Gastroesophageal sphincter (tissue), 4 donors: Measurements from ENCODE around the gene SLC7A14. TPM values are rescaled to one million over a fixed set of nuclear protein-coding genes. Genes with fewer than 3 reads are reported as not detected.

Source experiments
- ATAC-seq: fragments of 150-250 bp; one replicate; pipeline ENCODE4 v1.9.1; 2016; ENCODE audit warnings: mild to moderate bottlenecking, moderate library complexity
- H3K27ac ChIP-seq, 4 donors: fragments of 200-600 bp; sonication (generic) in 3 of 4; 1 replicate in 3 of 4; 2 replicates in 1 of 4; pipeline ENCODE4 v1.5.1; 2016 to 2019
- H3K27me3 ChIP-seq: fragments of 200-600 bp; sonication (generic); one replicate; pipeline ENCODE4 v1.5.1; 2019
- H3K36me3 ChIP-seq, 2 donors: fragments of 200-600 bp; sonication (generic); one replicate each; pipeline ENCODE4 v1.5.1; 2019; ENCODE audit warnings: control low read depth in 1 of 2
- H3K4me1 ChIP-seq, 3 donors: fragments of 200-600 bp; sonication (generic); 1 replicate in 2 of 3; 2 replicates in 1 of 3; pipeline ENCODE4 v1.5.1; 2016 to 2019; ENCODE audit warnings: control low read depth in 2 of 3
- H3K4me3 ChIP-seq, 2 donors: fragments of 200-600 bp; sonication (generic); one replicate each; pipeline ENCODE4 v1.5.1; 2019; ENCODE audit warnings: mild to moderate bottlenecking in 1 of 2, moderate library complexity in 1 of 2
- H3K9me3 ChIP-seq, 3 donors: fragments of 200-600 bp; sonication (generic); one replicate each; pipeline ENCODE4 v1.5.1; 2017 to 2019; ENCODE audit warnings: control low read depth in 2 of 3
- CTCF ChIP-seq, 4 experiments: fragments of 200-600 bp in 2 of 4; fragments of 450-650 bp in 2 of 4; sonication (generic) in 1 of 4; IDR thresholded peaks; one replicate each; pipeline ENCODE4 v1.5.1; 2017 to 2019; ENCODE audit warnings: antibody characterized with exemption in 4 of 4, mild to moderate bottlenecking in 2 of 4, moderate library complexity in 2 of 4
- EP300 ChIP-seq: sonication (generic); formaldehyde crosslinking; IDR thresholded peaks from one replicate; pipeline ENCODE4 v1.6.1; 2017; ENCODE audit warnings: antibody characterized with exemption, mild to moderate bottlenecking
- POLR2A ChIP-seq, 2 donors: fragments of 450-650 bp; IDR thresholded peaks; one replicate each; pipeline ENCODE4 v1.6.1; 2017; ENCODE audit warnings: antibody characterized with exemption in 2 of 2, mild to moderate bottlenecking in 2 of 2, moderate library complexity in 1 of 2
- POLR2AphosphoS5 ChIP-seq: sonication (generic); formaldehyde crosslinking; IDR thresholded peaks from one replicate; pipeline ENCODE4 v1.6.1; 2017; ENCODE audit warnings: antibody characterized with exemption
- WGBS, 2 donors: methylation state at CpG; one replicate each; pipeline ENCODE4 v1.1.5; 2018; ENCODE audit warnings: low coverage in 1 of 2; 5-methylcytosine and 5-hydroxymethylcytosine counted together
- total RNA-seq, 4 donors: library from RNA; depleted of rRNA; stranded (reverse); fragments of >200 nt; gene quantifications; one replicate each; pipeline ENCODE4 v1.1.0, GENCODE V29; 2016

SLC7A14 gene
- total RNA-seq, 4 donors from 2014 or later: under 0.01 to 0.99 (median 0.43) TPM

GRCh38 chr3:170463011-170463410 lies 122.9 kb downstream of the SLC7A14 start:
- no peak overlapping the region for H3K27ac ChIP-seq
- TF ChIP-seq EP300 (no peak), CTCF (IDR thresholded peaks at IDR 0.05) (no peak), POLR2A (IDR thresholded peaks at IDR 0.05) (no peak), POLR2AphosphoS5 (no peak)
- peaks cover 9% of the 10 kb centered on the region for H3K27me3 ChIP-seq
- H3K36me3 ChIP-seq: no peaks in the 10 kb centered on the region
- no peaks in the 10 kb centered on the region for H3K9me3 ChIP-seq
- ATAC-seq: no peak
- no peaks in the 10 kb centered on the region for H3K4me1 ChIP-seq
- no peak overlapping the region for H3K4me3 ChIP-seq
- 64 to 69% methylated on average over 4 of the region's 4 CpGs for WGBS, 2 donors

- H3K4me1 ChIP-seq: no peaks in the 10 kb centered on the region
- no peak for TF ChIP-seq POLR2A (IDR thresholded peaks at IDR 0.05)
- no peak for TF ChIP-seq CTCF (IDR thresholded peaks at IDR 0.05)
- TF ChIP-seq POLR2AphosphoS5: no peak
- no peak for TF ChIP-seq EP300
- peaks cover 6% of the 10 kb centered on the region for H3K27me3 ChIP-seq
- 18 to 50% methylated on average over 1 to 2 of the region's 4 CpGs for WGBS, 2 donors
- H3K9me3 ChIP-seq: no peaks in the 10 kb centered on the region
- H3K4me3 ChIP-seq: no peak overlapping the region
- H3K36me3 ChIP-seq: no peaks in the 10 kb centered on the region
- no peak for ATAC-seq
- no peak overlapping the region for H3K27ac ChIP-seq
These were observed 127.6 kb downstream of the SLC7A14 start for GRCh38 chr3:170458285-170458684.

GRCh38 chr3:170454509-170454908 lies 131.4 kb downstream of the SLC7A14 start:
- H3K4me3 ChIP-seq: no peak overlapping the region
- no peak for TF ChIP-seq EP300
- no peak for TF ChIP-seq POLR2A (IDR thresholded peaks at IDR 0.05)
- TF ChIP-seq CTCF (IDR thresholded peaks at IDR 0.05): no peak
- TF ChIP-seq POLR2AphosphoS5: no peak
- H3K27me3 ChIP-seq: peaks cover 6% of the 10 kb centered on the region
- no peaks in the 10 kb centered on the region for H3K4me1 ChIP-seq
- WGBS, 2 donors: 67 to 79% methylated on average over 5 of the region's 6 CpGs
- H3K27ac ChIP-seq: no peak overlapping the region
- no peaks in the 10 kb centered on the region for H3K36me3 ChIP-seq
- no peak for ATAC-seq
- H3K9me3 ChIP-seq: no peaks in the 10 kb centered on the region

DNA sequence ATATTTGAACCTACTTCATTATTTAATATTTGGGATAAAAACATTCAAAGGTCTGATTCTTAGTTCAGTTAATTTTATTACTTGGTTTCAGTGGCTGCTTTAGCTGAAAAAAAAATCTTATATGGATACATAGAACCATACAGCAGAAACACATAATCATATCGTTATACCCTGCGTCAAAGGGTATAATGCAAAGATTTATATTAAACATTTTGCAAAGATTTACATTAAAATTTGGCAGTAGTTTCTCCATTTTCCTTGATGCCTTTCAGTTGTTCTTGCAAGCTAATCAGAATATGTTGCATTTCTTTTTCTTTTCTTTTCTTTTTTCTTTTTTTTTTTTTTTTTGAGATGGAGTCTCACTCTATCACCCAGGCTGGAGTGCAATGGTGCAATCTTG lies 135.8 kb downstream of the SLC7A14 start:
- no peak for TF ChIP-seq POLR2A (IDR thresholded peaks at IDR 0.05)
- no peaks in the 10 kb centered on the region for H3K36me3 ChIP-seq
- H3K4me3 ChIP-seq: no peak overlapping the region
- no peaks in the 10 kb centered on the region for H3K9me3 ChIP-seq
- WGBS, 2 donors: 32 to 40% methylated on average over 2 of the region's 2 CpGs
- no peak overlapping the region for H3K27ac ChIP-seq
- no peaks in the 10 kb centered on the region for H3K4me1 ChIP-seq
- no peaks in the 10 kb centered on the region for H3K27me3 ChIP-seq
- no peak for ATAC-seq

DNA sequence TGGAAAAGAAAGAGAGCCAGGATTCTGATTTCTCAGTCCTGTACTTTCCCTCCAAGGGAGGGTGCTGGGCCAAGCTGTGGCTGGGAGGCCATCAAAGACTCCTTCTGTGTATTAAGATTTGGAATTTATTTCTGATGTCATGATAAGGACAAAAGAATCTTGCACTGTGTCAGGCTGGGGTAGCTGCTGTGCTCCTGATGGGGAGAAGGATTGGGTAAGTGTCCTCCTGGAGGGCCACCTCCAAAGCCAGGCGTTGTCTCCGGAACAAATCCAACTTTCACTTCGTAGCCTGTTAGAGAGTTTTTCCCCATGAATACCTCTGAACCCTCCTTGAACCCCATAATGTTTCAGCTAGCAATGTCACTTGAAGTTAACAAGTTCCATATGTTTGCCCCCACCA lies 137.3 kb downstream of the SLC7A14 start:
- Histone ChIP-seq H3K36me3 (no peaks in the 10 kb centered on the region), H3K4me1 (no peaks in the 10 kb centered on the region), H3K9me3 (no peaks in the 10 kb centered on the region), H3K27me3 (no peaks in the 10 kb centered on the region), H3K27ac (no peak overlapping the region), H3K4me3 (no peak overlapping the region)
- no peak for ATAC-seq
- TF ChIP-seq POLR2AphosphoS5 (no peak), EP300 (no peak), POLR2A (IDR thresholded peaks at IDR 0.05) (no peak), CTCF (IDR thresholded peaks at IDR 0.05) (no peak)
- WGBS, 2 donors: 39 to 66% methylated on average over 2 to 3 of the region's 3 CpGs

- no peaks in the 10 kb centered on the region for H3K9me3 ChIP-seq
- ATAC-seq: no peak
- H3K36me3 ChIP-seq: no peaks in the 10 kb centered on the region
- H3K27ac ChIP-seq: no peak overlapping the region
- TF ChIP-seq CTCF (IDR thresholded peaks at IDR 0.05): no peak
- TF ChIP-seq EP300: no peak
- TF ChIP-seq POLR2A (IDR thresholded peaks at IDR 0.05): no peak
- no peak for TF ChIP-seq POLR2AphosphoS5
- no peak overlapping the region for H3K4me3 ChIP-seq
- no peaks in the 10 kb centered on the region for H3K4me1 ChIP-seq
- H3K27me3 ChIP-seq: no peaks in the 10 kb centered on the region
These were observed 142.4 kb downstream of the SLC7A14 start for GRCh38 chr3:170443457-170443856.
